Measurements from ENCODE around the gene ZNF253. TPM values are rescaled to one million over a fixed set of nuclear protein-coding genes. Genes with fewer than 3 reads are reported as not detected.
"Not testable (repeated sequence)": the region's sequence is repeated elsewhere in the genome, so short reads cannot be mapped to it uniquely, and the experiment has no call there.

ZNF253 gene
- total and polyA plus RNA-seq, 4 experiments from 2014 or later = 5.5 to 25.8 (median 16.3) TPM

DNA sequence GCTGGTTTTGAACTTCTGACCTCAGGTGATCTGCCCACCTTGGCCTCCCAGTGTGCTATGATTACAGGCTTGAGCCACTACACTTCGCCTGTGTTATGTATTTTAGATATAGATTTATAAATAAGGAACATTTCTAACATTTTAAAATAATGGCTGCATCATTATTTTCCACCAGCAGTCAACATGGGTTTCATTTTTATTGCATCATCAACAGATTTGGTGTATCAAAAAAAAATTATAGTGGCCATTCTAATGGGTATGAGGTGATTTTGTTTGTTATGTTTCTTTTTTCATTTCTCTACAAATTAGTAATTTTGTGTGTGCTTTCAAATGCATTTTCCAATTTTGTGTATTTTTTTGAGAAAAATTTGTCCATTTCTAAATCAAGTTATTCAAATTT, 18.9 kb downstream of the ZNF253 start:
- Histone ChIP-seq H3K4me3 (ENCODE audit: low read length in 2 of 2) (no peak overlapping the region), H3K36me3 (ENCODE audit: insufficient read depth, low read length) (peaks cover 6% of the 10 kb centered on the region), H3K27me3 (ENCODE audit: insufficient read depth, low read length) (no peaks in the 10 kb centered on the region), H3K27ac (ENCODE audit: low read depth, low read length) (no peak overlapping the region), H3K4me1 (ENCODE audit: insufficient read depth, low read length) (no peaks in the 10 kb centered on the region), H3K9me3 (ENCODE audit: control insufficient read depth in 1 of 2, low read length in 2 of 2) (peaks cover 0 to under 1% of the 10 kb centered on the region in 2 donors)
- Mint-ChIP-seq H3K4me3 (no peak overlapping the region), H3K27ac (no peak overlapping the region), H3K27me3 (no peaks in the 10 kb centered on the region), H3K36me3 (peaks cover 50 to 63% of the 10 kb centered on the region in 2 donors), H3K9me3 (peaks cover 0 to 56% (median 27%) of the 10 kb centered on the region in 8 donors), H3K4me1 (peaks cover 0 to 1% (median 0%) of the 10 kb centered on the region in 4 donors)
- POLR2A ChIA-PET (ENCODE audit: partially characterized antibody) = no interaction called here
- CTCF ChIA-PET (ENCODE audit: partially characterized antibody) = no interaction called here
- no peak for DNase-seq
- intact Hi-C loops (cut with micrococcal nuclease) = no loop called here

DNA sequence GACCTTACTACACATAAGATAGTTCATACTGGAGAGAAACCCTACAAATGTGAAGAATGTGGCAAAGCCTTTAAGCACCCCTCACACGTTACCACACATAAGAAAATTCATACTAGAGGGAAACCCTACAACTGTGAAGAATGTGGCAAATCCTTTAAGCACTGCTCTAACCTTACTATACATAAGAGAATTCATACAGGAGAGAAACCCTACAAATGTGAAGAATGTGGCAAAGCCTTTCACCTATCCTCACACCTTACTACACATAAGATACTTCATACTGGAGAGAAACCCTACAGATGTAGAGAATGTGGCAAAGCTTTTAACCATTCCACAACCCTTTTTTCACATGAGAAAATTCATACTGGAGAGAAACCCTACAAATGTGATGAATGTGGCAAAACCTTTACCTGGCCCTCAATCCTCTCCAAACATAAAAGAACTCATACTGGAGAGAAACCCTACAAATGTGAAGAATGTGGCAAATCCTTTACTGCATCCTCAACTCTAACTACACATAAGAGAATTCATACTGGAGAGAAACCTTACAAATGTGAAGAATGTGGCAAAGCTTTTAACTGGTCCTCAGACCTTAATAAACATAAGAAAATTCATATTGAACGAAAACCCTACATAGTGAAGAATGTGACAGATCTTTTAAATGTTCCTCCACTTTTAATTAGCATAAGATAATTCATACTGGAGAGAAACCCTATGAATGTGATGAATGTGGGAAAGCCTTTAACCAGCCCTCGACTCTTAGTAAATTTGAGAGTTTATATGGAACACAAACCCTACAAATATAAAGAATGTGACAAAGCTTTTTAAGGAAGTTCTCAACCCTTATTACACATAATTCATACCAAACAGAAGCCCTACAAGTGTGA, 26.6 kb downstream of the ZNF253 start:
- H3K4me1 ChIP-seq (ENCODE audit: insufficient read depth, low read length); H3K27me3 ChIP-seq (ENCODE audit: insufficient read depth, low read length); H3K4me3 ChIP-seq (ENCODE audit: low read length in 2 of 2); H3K27ac Mint-ChIP-seq; intact Hi-C loops (cut with micrococcal nuclease); H3K27me3 Mint-ChIP-seq; DNase-seq; CTCF ChIA-PET (ENCODE audit: partially characterized antibody); H3K4me1 Mint-ChIP-seq; H3K27ac ChIP-seq (ENCODE audit: low read depth, low read length): not testable (repeated sequence)
- POLR2A ChIA-PET (ENCODE audit: partially characterized antibody) = interaction anchor here (1.6 kb wide), 1 partner anchor 23 kb away, joined by 5 read pairs; no protein-coding TSS in a partner anchor
- Mint-ChIP-seq H3K9me3 (peaks cover 2 to 83% (median 67%) of the 10 kb centered on the region in 8 donors), H3K36me3 (peaks cover 33 to 41% of the 10 kb centered on the region in 2 donors), H3K4me3 (peak overlapping the region in 1 of 8 donors; percentile 29)
- H3K9me3 ChIP-seq (ENCODE audit: control insufficient read depth in 1 of 2, low read length in 2 of 2) = peaks cover 11 to 37% of the 10 kb centered on the region in 2 donors
- H3K36me3 ChIP-seq (ENCODE audit: insufficient read depth, low read length) = peaks cover 11% of the 10 kb centered on the region

DNA sequence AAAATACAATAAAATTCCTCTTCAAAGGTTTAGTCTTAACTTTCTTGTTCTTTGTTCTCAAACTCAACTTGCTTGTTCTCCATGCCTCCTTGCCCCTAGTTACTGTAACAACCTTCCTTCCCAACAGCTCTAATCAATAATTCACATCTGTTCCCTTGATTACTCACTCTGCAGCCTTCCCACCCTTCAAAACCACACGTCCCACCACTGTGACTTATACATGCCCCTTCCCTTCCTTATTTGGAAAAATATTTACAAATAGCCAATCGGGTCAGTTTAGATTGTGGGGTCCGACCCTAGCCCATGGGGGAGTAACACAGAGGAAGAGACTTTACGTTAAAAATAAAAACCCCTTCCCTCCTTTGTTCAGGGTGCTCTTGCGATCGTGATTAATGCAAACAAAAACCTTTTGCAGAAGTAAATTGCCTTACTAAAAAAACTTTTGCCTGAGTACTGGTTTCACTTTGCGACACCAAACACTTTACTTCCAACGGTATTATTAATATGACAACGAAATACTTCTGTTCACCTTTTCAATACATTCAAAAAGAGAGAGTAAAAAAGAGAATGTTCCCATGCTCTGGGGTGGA, 34.6 kb downstream of the ZNF253 start:
- intact Hi-C loops (cut with micrococcal nuclease) = loop anchor here (1.0 kb wide), 4 partner anchors 35 to 232 kb away; partner anchors contain the start of genes ZNF101, ZNF253 and ZNF506
- H3K36me3 ChIP-seq (ENCODE audit: insufficient read depth, low read length) = no peaks in the 10 kb centered on the region
- Mint-ChIP-seq H3K4me1 (peaks cover 12 to 33% (median 24%) of the 10 kb centered on the region in 4 donors), H3K9me3 (peaks cover 3 to 36% (median 31%) of the 10 kb centered on the region in 8 donors), H3K27me3 (no peaks in the 10 kb centered on the region), H3K27ac (peak overlapping the region; percentile 80 to 97 (median 93)), H3K4me3 (peak overlapping the region; percentile 96 to 99 (median 98)), H3K36me3 (peaks cover 0 to 20% of the 10 kb centered on the region in 2 donors)
- H3K27me3 ChIP-seq (ENCODE audit: insufficient read depth, low read length) = no peaks in the 10 kb centered on the region
- peak overlapping the region; percentile 66 for H3K27ac ChIP-seq (ENCODE audit: low read depth, low read length)
- H3K4me1 ChIP-seq (ENCODE audit: insufficient read depth, low read length) = peaks cover 15% of the 10 kb centered on the region
- CTCF ChIA-PET (ENCODE audit: partially characterized antibody) = interaction anchor here (0.6 to 2.0 kb wide), 4 partner anchors 17 to 35 kb away, joined by 3 to 9 read pairs (median 3); partner anchors contain the start of gene ZNF253
- peak overlapping the region; percentile 79 to 82 for H3K4me3 ChIP-seq (ENCODE audit: low read length in 2 of 2)
- peak in 1 of 5 donors; percentile 37 for DNase-seq
- POLR2A ChIA-PET (ENCODE audit: partially characterized antibody) = interaction anchor here (0.6 to 4.5 kb wide), 14 partner anchors 17 to 525 kb away, joined by 3 to 71 read pairs (median 10); partner anchors contain the start of genes ATP13A1, ZNF101, ZNF14 and ZNF253
- H3K9me3 ChIP-seq (ENCODE audit: control insufficient read depth in 1 of 2, low read length in 2 of 2) = peaks cover 0 to 13% of the 10 kb centered on the region in 2 donors

- Histone ChIP-seq H3K36me3 (ENCODE audit: insufficient read depth, low read length) (no peaks in the 10 kb centered on the region), H3K4me1 (ENCODE audit: insufficient read depth, low read length) (peaks cover 15% of the 10 kb centered on the region), H3K9me3 (ENCODE audit: control insufficient read depth in 1 of 2, low read length in 2 of 2) (peaks cover 0 to 6% of the 10 kb centered on the region in 2 donors), H3K4me3 (ENCODE audit: low read length in 2 of 2) (peak within 1 kb of the TSS; percentile 79 to 82), H3K27ac (ENCODE audit: low read depth, low read length) (peak within 1 kb of the TSS; percentile 66), H3K27me3 (ENCODE audit: insufficient read depth, low read length) (no peaks in the 10 kb centered on the region)
- peak; percentile 90 to 96 (median 92) for DNase-seq
- ChIA-PET CTCF (ENCODE audit: partially characterized antibody) (interaction anchor here (0.6 to 2.0 kb wide), 6 partner anchors 17 to 368 kb away, joined by 3 to 9 read pairs (median 3); partner anchors contain the start of genes ZNF253 and ZNF506), POLR2A (ENCODE audit: partially characterized antibody) (interaction anchor here (0.6 to 4.5 kb wide), 20 partner anchors 13 to 1120 kb away, joined by 3 to 71 read pairs (median 4); partner anchors contain the start of genes ATP13A1, ZNF101, ZNF14 and ZNF253)
- Mint-ChIP-seq H3K27me3 (no peaks in the 10 kb centered on the region), H3K4me1 (peaks cover 12 to 34% (median 24%) of the 10 kb centered on the region in 4 donors), H3K27ac (peak within 1 kb of the TSS; percentile 80 to 97 (median 93)), H3K9me3 (peaks cover 3 to 31% (median 26%) of the 10 kb centered on the region in 8 donors), H3K36me3 (peaks cover 0 to 19% of the 10 kb centered on the region in 2 donors), H3K4me3 (peak within 1 kb of the TSS; percentile 96 to 99 (median 98))
- intact Hi-C loops (cut with micrococcal nuclease) = loop anchor here (1.0 kb wide), 4 partner anchors 36 to 233 kb away; partner anchors contain the start of genes ZNF101, ZNF253 and ZNF506
Measured at GRCh38 chr19:19900729-19901444, 35.2 kb downstream of the ZNF253 start, which contains the start of gene ZNF93. Gene ZNF93 (plus strand): TSS chr19:19900946. CDS start chr19:19901089, 143 bp downstream.

- H3K4me3 ChIP-seq (ENCODE audit: low read length in 2 of 2); CTCF ChIA-PET (ENCODE audit: partially characterized antibody); H3K9me3 ChIP-seq (ENCODE audit: control insufficient read depth in 1 of 2, low read length in 2 of 2); H3K9me3 Mint-ChIP-seq; H3K27ac Mint-ChIP-seq; POLR2A ChIA-PET (ENCODE audit: partially characterized antibody); DNase-seq; H3K27me3 Mint-ChIP-seq; H3K36me3 ChIP-seq (ENCODE audit: insufficient read depth, low read length); H3K4me3 Mint-ChIP-seq; H3K27me3 ChIP-seq (ENCODE audit: insufficient read depth, low read length); H3K4me1 ChIP-seq (ENCODE audit: insufficient read depth, low read length); H3K27ac ChIP-seq (ENCODE audit: low read depth, low read length); intact Hi-C loops (cut with micrococcal nuclease): not testable (repeated sequence)
- H3K36me3 Mint-ChIP-seq = peaks cover 4 to 14% of the 10 kb centered on the region in 2 donors
- H3K4me1 Mint-ChIP-seq = peaks cover 3 to 15% (median 12%) of the 10 kb centered on the region in 4 donors
Measured at GRCh38 chr19:19907551-19907950, 41.9 kb downstream of the ZNF253 start.

GRCh38 chr19:19909654-19910053, 44.0 kb downstream of the ZNF253 start:
- no peak overlapping the region for H3K27ac Mint-ChIP-seq
- H3K27me3 Mint-ChIP-seq = no peaks in the 10 kb centered on the region
- peaks cover 0 to 7% (median 0%) of the 10 kb centered on the region in 8 donors for H3K9me3 Mint-ChIP-seq
- CTCF ChIA-PET (ENCODE audit: partially characterized antibody) = interaction anchor here (1.4 kb wide), 1 partner anchor 12 kb away, joined by 4 read pairs; no protein-coding TSS in a partner anchor
- peaks cover 0 to 7% (median 6%) of the 10 kb centered on the region in 4 donors for H3K4me1 Mint-ChIP-seq
- no peak overlapping the region for H3K4me3 Mint-ChIP-seq
- Histone ChIP-seq H3K4me3 (ENCODE audit: low read length in 2 of 2) (no peak overlapping the region), H3K27me3 (ENCODE audit: insufficient read depth, low read length) (no peaks in the 10 kb centered on the region), H3K4me1 (ENCODE audit: insufficient read depth, low read length) (no peaks in the 10 kb centered on the region), H3K9me3 (ENCODE audit: control insufficient read depth in 1 of 2, low read length in 2 of 2) (no peaks in the 10 kb centered on the region), H3K36me3 (ENCODE audit: insufficient read depth, low read length) (no peaks in the 10 kb centered on the region), H3K27ac (ENCODE audit: low read depth, low read length) (no peak overlapping the region)
- H3K36me3 Mint-ChIP-seq = peaks cover 4 to 13% of the 10 kb centered on the region in 2 donors
- no peak for DNase-seq
- POLR2A ChIA-PET (ENCODE audit: partially characterized antibody) = no interaction called here
- intact Hi-C loops (cut with micrococcal nuclease) = no loop called here

All from CD4-positive, alpha-beta memory T cell (primary cell).